ENCODE results near the gene KLHL11. TPM values are rescaled to one million over a fixed set of nuclear protein-coding genes. Genes with fewer than 3 reads are reported as not detected.

Gene KLHL11
- total RNA-seq, 1 experiment from 2014 or later = 14.5 TPM

DNA sequence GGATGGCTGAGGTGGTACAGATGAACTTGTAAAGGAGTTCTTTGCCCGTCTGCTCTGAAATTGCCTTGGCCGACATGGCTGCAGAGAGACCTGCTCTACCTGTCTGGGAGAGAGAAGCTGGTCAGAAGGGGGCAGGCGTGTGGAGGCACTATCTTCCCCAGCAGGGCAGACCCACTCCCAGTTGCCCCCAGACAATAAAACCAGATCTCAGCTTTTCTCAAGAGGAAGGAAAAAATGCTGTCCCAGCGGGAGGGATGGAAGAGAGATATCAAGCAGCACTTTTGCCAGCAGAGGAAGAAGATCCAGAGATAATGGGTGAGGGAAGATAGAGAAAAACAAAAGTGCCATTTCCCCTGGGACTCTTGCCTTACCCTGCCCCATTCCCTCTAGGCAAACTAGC, 48.6 kb upstream of the KLHL11 start:
- intact Hi-C loops (cut with micrococcal nuclease; ENCODE audit: unreplicated experiment) = no loop called here
- no peak overlapping the region for H3K27ac ChIP-seq
- POLR2A ChIA-PET (ENCODE audit: unreplicated experiment) = no interaction called here

DNA sequence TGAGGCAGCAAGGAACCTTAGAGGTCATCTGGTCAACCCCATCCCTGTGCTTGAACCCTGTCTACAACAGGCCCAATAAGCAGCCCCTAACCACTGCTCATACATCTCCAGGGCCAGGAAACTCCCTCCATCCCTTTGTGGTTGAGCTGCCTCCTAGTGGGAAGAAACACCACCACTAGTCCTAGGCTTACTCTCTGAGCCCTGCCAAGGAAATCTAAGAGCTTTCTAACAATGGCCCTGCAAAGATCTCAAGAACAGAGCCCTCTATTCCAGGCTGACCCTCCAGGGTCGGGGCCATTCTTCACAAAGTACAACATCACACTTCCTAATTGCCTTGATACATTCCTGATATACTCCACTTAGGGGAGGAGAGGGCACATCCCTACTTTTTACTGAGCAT, 47.7 kb upstream of the KLHL11 start:
- Histone ChIP-seq H3K27me3 (ENCODE audit: insufficient read depth, low read depth) (no peaks in the 10 kb centered on the region), H3K9me2 (ENCODE audit: insufficient read depth) (no peaks in the 10 kb centered on the region), H3K4me2 (no peak overlapping the region), H3F3A (ENCODE audit: insufficient read depth, low read depth) (no peaks in the 10 kb centered on the region; the same call in 1 of the 2 replicates), H3K4me1 (replicated peaks; ENCODE audit: insufficient read depth) (peaks cover 21% of the 10 kb centered on the region), H3K36me3 (ENCODE audit: low read depth) (peaks cover 24% of the 10 kb centered on the region), H3K79me2 (ENCODE audit: low read depth) (peaks cover 58% of the 10 kb centered on the region), H4K20me1 (ENCODE audit: insufficient read depth) (peaks cover 45% of the 10 kb centered on the region), H3K4me3 (no peak overlapping the region), H3K27ac (no peak overlapping the region), H2AFZ (no peak overlapping the region), H3K9me3 (ENCODE audit: insufficient read depth, low read depth) (no peaks in the 10 kb centered on the region)
- intact Hi-C loops (cut with micrococcal nuclease; ENCODE audit: unreplicated experiment) = no loop called here
- no peak for DNase-seq
- no TSS peak for BruUV-seq (replicated peaks)
- no peak for TF ChIP-seq EZH2 (IDR thresholded peaks at IDR 0.05; ENCODE audit: low read depth)
- TF ChIP-seq, protein P1, sequence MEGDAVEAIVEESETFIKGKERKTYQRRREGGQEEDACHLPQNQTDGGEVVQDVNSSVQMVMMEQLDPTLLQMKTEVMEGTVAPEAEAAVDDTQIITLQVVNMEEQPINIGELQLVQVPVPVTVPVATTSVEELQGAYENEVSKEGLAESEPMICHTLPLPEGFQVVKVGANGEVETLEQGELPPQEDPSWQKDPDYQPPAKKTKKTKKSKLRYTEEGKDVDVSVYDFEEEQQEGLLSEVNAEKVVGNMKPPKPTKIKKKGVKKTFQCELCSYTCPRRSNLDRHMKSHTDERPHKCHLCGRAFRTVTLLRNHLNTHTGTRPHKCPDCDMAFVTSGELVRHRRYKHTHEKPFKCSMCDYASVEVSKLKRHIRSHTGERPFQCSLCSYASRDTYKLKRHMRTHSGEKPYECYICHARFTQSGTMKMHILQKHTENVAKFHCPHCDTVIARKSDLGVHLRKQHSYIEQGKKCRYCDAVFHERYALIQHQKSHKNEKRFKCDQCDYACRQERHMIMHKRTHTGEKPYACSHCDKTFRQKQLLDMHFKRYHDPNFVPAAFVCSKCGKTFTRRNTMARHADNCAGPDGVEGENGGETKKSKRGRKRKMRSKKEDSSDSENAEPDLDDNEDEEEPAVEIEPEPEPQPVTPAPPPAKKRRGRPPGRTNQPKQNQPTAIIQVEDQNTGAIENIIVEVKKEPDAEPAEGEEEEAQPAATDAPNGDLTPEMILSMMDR (conservative IDR thresholded peaks at IDR 0.05) = no peak
- POLR2A ChIA-PET (ENCODE audit: unreplicated experiment) = interaction anchor here (0.6 kb wide), 1 partner anchor 79 kb away, joined by 6 read pairs; no protein-coding TSS in a partner anchor
- CTCF ChIA-PET = no interaction called here

More for the DNA sequence above, 48.6 kb upstream of the KLHL11 start:
- TF ChIP-seq EZH2 (IDR thresholded peaks at IDR 0.05; ENCODE audit: low read depth) = no peak
- TF ChIP-seq, protein P1 (conservative IDR thresholded peaks at IDR 0.05) = no peak
- no peaks in the 10 kb centered on the region for H3K9me3 ChIP-seq (ENCODE audit: insufficient read depth, low read depth)
- H3K36me3 ChIP-seq (ENCODE audit: low read depth) = peaks cover 18% of the 10 kb centered on the region
- H3F3A ChIP-seq (ENCODE audit: insufficient read depth, low read depth) = no peaks in the 10 kb centered on the region; the same call in 1 of the 2 replicates
- CTCF ChIA-PET = no interaction called here
- BruUV-seq (replicated peaks) = no TSS peak
- DNase-seq = no peak
- H4K20me1 ChIP-seq (ENCODE audit: insufficient read depth) = peaks cover 45% of the 10 kb centered on the region
- H3K27me3 ChIP-seq (ENCODE audit: insufficient read depth, low read depth) = no peaks in the 10 kb centered on the region
- no peaks in the 10 kb centered on the region for H3K9me2 ChIP-seq (ENCODE audit: insufficient read depth)
- H3K4me2 ChIP-seq = no peak overlapping the region
- peaks cover 21% of the 10 kb centered on the region for H3K4me1 ChIP-seq (replicated peaks; ENCODE audit: insufficient read depth)
- H3K79me2 ChIP-seq (ENCODE audit: low read depth) = peaks cover 66% of the 10 kb centered on the region
- H2AFZ ChIP-seq = no peak overlapping the region
- no peak overlapping the region for H3K4me3 ChIP-seq

DNA sequence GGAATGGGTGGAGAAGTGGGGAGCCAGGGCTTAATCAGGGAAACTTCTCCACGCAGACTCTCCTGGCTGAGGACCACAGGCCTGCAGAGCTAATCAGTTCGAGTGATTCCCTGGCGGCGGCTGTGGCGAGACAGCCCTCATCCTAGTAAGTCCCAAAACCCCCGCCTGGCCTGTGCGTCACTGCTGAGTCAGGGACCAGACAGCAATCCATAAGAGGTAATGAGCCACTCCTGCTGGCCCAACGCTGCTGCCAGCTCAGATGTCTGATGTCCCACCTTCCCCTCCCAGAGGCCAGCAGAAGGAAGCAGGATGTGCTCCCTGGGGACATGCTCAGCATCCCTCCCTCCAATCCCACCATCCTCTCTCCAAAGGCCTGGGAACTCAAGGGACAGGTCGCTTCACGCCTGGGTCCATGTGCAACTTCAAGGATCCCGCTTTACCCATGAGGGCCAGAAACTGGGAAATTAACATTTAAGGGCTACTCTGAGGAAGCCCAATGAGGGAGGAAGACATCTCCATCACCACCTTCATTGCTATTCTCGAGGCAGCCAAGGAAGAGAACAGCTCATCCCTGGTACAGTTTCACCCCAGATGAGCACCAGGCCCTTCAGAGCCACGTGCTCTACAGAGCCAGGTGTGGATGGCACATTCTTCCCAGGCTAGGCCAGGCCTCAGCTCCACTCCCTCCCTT, 45.6 kb upstream of the KLHL11 start:
- H3K27me3 ChIP-seq (ENCODE audit: insufficient read depth, low read depth) = no peaks in the 10 kb centered on the region
- H3K4me1 ChIP-seq (replicated peaks; ENCODE audit: insufficient read depth) = peaks cover 10% of the 10 kb centered on the region
- H3K9me3 ChIP-seq (ENCODE audit: insufficient read depth, low read depth) = no peaks in the 10 kb centered on the region
- H3K79me2 ChIP-seq (ENCODE audit: low read depth) = peaks cover 37% of the 10 kb centered on the region
- TF ChIP-seq, protein P1 (conservative IDR thresholded peaks at IDR 0.05) = no peak
- no peak for TF ChIP-seq EZH2 (IDR thresholded peaks at IDR 0.05; ENCODE audit: low read depth)
- ChIA-PET CTCF (no interaction called here), POLR2A (ENCODE audit: unreplicated experiment) (no interaction called here)
- no peak for DNase-seq
- no peak overlapping the region for H2AFZ ChIP-seq
- H3K4me2 ChIP-seq = no peak overlapping the region
- H3K27ac ChIP-seq = no peak overlapping the region
- peaks cover 35% of the 10 kb centered on the region for H4K20me1 ChIP-seq (ENCODE audit: insufficient read depth)
- no peaks in the 10 kb centered on the region; the same call in 1 of the 2 replicates for H3F3A ChIP-seq (ENCODE audit: insufficient read depth, low read depth)
- BruUV-seq (replicated peaks) = no TSS peak
- H3K36me3 ChIP-seq (ENCODE audit: low read depth) = peaks cover 27% of the 10 kb centered on the region
- H3K9me2 ChIP-seq (ENCODE audit: insufficient read depth) = no peaks in the 10 kb centered on the region
- H3K4me3 ChIP-seq = no peak overlapping the region
- intact Hi-C loops (cut with micrococcal nuclease; ENCODE audit: unreplicated experiment) = no loop called here

Data from PC-9 (cell line).